Stimulated activated CD4-positive, alpha-beta T cell treated with anti-CD3 and anti-CD28 coated beads, Interleukin-4, amount 100 ng/mL, for 1 hour (primary cell): ENCODE measurements around the gene KLHL3.

Experiments used
- DNase-seq: peaks from one replicate; pipeline ENCODE4 v3.0.0-alpha.2; 2020

The KLHL3 gene

GRCh38 chr5:137706841-137707240, 29.0 kb downstream of the KLHL3 start:
- DNase-seq = no peak

GRCh38 chr5:137705106-137705505, 30.8 kb downstream of the KLHL3 start:
- DNase-seq = no peak

- DNase-seq = no peak
Observed at GRCh38 chr5:137703565-137703964, 32.3 kb downstream of the KLHL3 start.

GRCh38 chr5:137700282-137700680, 35.6 kb downstream of the KLHL3 start:
- no peak for DNase-seq

GRCh38 chr5:137699336-137700281, 36.3 kb downstream of the KLHL3 start:
- no peak for DNase-seq

- peak; percentile 50 for DNase-seq
Observed at GRCh38 chr5:137696481-137696880, 39.4 kb downstream of the KLHL3 start.

- DNase-seq = no peak
Observed at GRCh38 chr5:137695651-137696428, 40.0 kb downstream of the KLHL3 start.

- no peak for DNase-seq
Observed at GRCh38 chr5:137693951-137694721, 41.8 kb downstream of the KLHL3 start.

GRCh38 chr5:137693307-137693950, 42.5 kb downstream of the KLHL3 start:
- no peak for DNase-seq

GRCh38 chr5:137689306-137689705, 46.6 kb downstream of the KLHL3 start:
- no peak for DNase-seq

- no peak for DNase-seq
Observed at GRCh38 chr5:137688210-137688840, 47.6 kb downstream of the KLHL3 start.

GRCh38 chr5:137684761-137685160, 51.1 kb downstream of the KLHL3 start:
- no peak for DNase-seq

- no peak for DNase-seq
Observed at GRCh38 chr5:137681191-137681590, 54.7 kb downstream of the KLHL3 start.

GRCh38 chr5:137679910-137680309, 56.0 kb downstream of the KLHL3 start:
- no peak for DNase-seq

- DNase-seq = no peak
Observed at GRCh38 chr5:137679195-137679594, 56.7 kb downstream of the KLHL3 start.

GRCh38 chr5:137672881-137673280, 63.0 kb downstream of the KLHL3 start:
- no peak for DNase-seq

GRCh38 chr5:137672001-137672400, 63.9 kb downstream of the KLHL3 start:
- DNase-seq = no peak

GRCh38 chr5:137669811-137670210, 66.1 kb downstream of the KLHL3 start:
- no peak for DNase-seq

- DNase-seq = no peak
Observed at GRCh38 chr5:137668637-137669036, 67.3 kb downstream of the KLHL3 start.

- DNase-seq = no peak
Observed at GRCh38 chr5:137667341-137667740, 68.5 kb downstream of the KLHL3 start.

GRCh38 chr5:137666901-137667300, 69.0 kb downstream of the KLHL3 start:
- DNase-seq = no peak

GRCh38 chr5:137666461-137666850, 69.4 kb downstream of the KLHL3 start:
- no peak for DNase-seq
